ENCODE results near the gene NLRC5.

Gene NLRC5, protein sequence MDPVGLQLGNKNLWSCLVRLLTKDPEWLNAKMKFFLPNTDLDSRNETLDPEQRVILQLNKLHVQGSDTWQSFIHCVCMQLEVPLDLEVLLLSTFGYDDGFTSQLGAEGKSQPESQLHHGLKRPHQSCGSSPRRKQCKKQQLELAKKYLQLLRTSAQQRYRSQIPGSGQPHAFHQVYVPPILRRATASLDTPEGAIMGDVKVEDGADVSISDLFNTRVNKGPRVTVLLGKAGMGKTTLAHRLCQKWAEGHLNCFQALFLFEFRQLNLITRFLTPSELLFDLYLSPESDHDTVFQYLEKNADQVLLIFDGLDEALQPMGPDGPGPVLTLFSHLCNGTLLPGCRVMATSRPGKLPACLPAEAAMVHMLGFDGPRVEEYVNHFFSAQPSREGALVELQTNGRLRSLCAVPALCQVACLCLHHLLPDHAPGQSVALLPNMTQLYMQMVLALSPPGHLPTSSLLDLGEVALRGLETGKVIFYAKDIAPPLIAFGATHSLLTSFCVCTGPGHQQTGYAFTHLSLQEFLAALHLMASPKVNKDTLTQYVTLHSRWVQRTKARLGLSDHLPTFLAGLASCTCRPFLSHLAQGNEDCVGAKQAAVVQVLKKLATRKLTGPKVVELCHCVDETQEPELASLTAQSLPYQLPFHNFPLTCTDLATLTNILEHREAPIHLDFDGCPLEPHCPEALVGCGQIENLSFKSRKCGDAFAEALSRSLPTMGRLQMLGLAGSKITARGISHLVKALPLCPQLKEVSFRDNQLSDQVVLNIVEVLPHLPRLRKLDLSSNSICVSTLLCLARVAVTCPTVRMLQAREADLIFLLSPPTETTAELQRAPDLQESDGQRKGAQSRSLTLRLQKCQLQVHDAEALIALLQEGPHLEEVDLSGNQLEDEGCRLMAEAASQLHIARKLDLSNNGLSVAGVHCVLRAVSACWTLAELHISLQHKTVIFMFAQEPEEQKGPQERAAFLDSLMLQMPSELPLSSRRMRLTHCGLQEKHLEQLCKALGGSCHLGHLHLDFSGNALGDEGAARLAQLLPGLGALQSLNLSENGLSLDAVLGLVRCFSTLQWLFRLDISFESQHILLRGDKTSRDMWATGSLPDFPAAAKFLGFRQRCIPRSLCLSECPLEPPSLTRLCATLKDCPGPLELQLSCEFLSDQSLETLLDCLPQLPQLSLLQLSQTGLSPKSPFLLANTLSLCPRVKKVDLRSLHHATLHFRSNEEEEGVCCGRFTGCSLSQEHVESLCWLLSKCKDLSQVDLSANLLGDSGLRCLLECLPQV (N-terminal part only)

GRCh38 chr16:56988948-56989945 is at the start of gene NLRC5:
Gene NLRC5 (plus strand): TSS chr16:56989557. CDS start chr16:57020713, 31,156 bp downstream.
- peak; percentile 94 for DNase-seq

DNA sequence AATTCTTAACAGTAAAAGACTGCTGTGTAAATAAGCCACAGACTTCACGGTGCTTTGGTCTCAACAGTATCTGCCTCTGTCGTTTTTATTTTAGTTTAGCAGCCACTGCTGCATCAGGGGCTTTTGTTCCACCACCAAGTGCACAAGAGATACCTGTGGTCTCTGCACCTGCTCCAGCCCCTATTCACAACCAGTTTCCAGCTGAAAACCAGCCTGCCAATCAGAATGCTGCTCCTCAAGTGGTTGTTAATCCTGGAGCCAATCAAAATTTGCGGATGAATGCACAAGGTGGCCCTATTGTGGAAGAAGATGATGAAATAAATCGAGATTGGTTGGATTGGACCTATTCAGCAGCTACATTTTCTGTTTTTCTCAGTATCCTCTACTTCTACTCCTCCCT is 49.6 kb upstream of the NLRC5 start:
- no peak for DNase-seq

DNA sequence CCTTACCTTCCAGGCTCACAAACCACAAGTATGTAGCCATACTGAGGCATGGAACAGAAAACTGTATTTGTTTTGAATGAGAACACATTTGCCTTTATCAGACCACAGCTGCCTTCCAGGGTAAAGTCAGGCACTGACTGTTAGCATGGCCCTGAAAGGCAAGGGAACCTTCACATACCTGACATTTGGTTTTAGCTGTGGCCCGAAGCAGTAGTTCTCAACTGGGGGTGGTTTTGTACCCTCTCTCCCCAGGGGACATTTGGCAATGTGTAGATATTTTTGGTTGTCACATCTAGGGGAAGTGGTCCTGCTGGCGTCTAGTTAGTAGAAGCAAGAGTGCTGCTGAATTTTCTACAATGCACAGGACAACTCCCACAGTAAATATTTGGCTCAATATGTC is 48.3 kb upstream of the NLRC5 start:
- no peak for DNase-seq

GRCh38 chr16:56941856-56942331 is 47.5 kb upstream of the NLRC5 start:
- no peak for DNase-seq

GRCh38 chr16:56943761-56944375 is 45.5 kb upstream of the NLRC5 start:
- DNase-seq = no peak

DNA sequence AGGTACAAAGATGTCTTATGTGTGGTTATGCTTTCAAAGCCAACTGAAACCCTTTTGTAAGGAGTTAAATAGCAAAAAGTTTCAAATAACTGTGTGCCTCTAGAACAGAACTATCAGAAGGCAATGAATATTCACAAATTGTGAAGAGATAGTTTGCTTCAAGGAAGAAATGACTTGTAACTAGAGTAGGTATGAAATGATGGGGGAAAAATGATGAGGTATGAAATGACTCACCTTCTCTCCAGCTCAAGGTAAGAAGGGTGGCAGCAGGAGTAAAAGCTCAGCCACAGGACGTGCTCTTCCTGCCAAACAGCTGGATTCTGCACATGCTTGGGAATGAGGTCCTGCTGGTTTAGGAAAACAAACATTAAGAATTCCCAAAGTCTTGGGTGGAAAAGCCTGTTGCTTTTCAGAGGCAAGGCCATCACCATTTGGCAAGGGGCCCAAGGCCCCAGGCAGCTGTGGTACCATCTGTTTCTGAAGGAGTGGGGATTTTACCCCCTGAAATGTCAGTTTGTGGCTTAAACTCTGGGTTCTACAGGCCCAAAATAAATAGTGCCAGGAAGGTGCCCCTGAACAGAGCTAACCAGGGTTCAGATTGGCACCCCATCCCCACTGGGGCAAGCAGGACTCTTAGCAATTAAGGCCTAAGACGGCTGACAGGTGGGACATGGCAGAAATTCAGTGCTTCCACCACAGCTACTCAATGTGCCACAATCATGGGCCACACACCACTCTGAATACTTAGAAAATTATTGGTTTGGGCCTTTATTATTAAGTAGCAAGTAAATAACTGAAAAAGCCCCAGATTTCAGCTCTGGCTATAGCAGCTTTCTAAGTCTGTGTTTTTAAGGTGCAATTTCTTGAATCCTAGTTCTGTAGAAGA is 44.2 kb upstream of the NLRC5 start:
- DNase-seq = peak; percentile 52

DNA sequence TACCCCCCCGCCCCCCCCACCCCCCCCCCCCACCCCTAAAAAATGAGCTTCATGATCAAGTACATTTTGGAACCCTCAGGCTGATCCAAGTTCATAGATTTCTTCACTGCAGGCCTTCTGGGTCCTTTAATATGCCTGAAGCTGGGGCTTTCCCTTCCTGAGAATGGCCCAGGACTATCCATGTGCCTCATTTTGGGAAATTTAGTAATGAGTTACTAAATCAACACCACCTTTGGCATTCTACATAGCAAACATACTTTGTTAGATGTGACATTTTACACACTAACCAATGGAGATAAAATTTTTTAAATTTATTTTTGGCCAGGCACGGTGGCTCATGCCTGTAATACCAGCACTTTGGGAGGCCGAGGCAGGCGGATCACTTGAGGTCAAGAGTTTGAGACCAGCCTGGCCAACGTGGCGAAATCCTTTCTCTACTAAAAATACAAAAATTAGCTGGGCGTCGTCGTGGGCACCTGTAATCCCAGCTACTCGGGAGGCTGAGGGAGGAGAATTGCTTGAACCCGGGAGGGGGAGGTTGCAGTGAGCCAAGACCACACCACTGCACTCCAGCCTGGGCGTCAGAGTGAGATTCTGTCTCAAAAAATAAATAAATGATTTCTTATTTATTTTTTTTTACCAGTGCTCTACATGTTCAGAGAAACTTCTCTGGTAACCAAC is 43.4 kb upstream of the NLRC5 start:
- DNase-seq = no peak

GRCh38 chr16:56946767-56947603 is 42.4 kb upstream of the NLRC5 start:
- DNase-seq = peak; percentile 19

GRCh38 chr16:56947604-56947995 is 41.8 kb upstream of the NLRC5 start:
- DNase-seq = no peak

DNA sequence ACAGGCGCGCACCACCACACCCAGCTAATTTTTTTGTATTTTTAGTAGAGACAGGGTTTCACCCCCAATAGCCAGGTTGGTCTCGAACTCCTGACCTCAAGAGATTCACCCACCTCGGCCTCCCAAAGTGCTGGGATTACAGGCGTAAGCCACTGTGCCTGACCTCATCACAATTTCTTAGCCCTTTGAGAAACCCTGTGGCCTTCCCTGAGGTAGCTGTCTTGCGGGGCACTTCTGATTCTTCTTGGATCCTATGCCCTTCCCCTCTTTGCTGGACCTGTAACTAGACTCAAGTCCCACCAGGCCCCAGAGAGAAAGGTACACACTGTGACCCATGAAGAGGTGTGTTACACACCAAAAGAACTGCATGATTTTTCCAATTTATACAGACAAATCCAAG is 41.1 kb upstream of the NLRC5 start:
- DNase-seq = no peak

DNA sequence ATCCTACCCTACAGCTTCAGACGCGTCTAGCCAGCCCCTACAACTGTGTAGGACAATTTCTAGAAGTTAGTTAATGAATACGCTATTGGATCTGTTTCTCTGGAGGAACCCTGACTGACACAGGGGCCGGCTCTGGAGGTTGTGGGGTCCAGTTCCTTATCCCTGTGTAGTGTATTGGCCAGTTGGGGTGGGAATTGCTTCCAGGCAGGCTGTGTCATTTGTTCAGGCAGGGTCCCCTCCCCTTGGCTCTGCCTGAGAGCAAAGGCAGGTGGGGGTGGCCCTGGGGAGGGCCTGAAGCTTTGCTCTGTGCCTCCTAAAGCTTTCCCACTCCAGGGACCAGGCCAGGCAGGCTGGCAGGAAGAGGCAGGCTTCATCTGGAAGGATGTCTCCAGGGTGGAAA is 39.3 kb upstream of the NLRC5 start:
- DNase-seq = no peak

GRCh38 chr16:56950455-56950854 is 38.9 kb upstream of the NLRC5 start:
- no peak for DNase-seq

DNA sequence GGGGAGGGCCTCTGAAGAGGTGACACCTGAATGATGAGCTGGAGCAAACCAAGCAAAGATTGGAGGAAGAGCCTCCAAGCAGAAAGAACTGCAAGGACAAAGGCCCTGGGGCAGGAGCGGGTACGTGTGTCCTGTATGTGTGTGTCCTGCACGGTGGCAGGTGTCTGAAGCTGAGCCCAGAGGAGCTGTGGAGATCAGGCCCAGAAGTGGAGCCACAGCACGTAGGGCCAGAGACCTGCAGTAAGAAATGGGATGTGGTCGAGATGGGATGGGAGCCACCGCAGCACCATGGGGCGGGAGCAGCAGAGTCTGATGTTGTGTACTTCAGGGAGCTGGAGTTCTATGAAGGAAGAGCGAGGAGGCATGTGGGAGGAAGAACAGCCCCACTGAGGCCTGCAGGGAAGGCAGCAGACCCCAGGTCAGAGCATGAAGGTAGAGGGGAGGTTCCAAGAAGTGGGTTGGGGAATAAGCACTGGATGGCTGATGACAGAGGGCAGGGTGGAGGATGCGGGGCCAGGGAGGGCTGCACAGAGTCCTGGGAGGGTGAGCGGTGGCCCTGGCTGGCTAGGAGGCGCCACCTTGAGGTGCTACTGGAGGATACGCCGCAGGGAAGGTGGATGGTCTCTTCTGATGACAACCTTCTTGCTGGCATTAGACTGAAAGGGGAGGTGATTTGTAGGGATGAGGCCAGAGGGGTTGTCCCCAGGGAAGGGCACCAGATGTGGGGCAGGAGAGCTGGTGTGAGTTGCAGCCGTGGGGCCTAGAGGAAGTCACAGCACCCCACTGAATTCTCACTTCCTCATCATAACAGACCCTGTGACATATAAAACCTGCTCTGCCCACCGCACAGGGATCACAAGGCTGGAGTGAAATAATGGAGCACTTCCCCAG is 38.2 kb upstream of the NLRC5 start:
- DNase-seq = peak; percentile 81

- no peak for DNase-seq
These were observed 36.4 kb upstream of the NLRC5 start for GRCh38 chr16:56953006-56953405.

GRCh38 chr16:56956076-56956475 is 33.3 kb upstream of the NLRC5 start:
- no peak for DNase-seq

DNA sequence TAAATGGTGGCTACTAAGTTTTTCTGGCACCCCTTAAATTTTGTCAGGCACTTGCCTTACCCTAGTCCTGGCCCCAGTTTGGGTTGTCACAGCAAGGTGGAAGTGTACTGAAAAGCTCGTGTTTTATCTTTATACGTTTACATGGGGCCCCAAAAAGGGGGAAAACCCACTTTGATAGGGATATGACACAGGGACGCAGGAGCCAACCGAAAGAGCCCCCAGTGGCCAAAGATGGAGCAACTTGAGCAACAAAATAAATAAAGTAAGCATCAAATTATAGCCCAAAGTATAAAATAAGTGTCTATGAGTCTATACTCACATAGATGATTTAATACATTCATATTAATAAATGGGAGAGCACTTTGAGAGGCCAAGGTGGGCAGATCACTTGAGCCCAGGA is 32.6 kb upstream of the NLRC5 start:
- peak; percentile 47 for DNase-seq

DNA sequence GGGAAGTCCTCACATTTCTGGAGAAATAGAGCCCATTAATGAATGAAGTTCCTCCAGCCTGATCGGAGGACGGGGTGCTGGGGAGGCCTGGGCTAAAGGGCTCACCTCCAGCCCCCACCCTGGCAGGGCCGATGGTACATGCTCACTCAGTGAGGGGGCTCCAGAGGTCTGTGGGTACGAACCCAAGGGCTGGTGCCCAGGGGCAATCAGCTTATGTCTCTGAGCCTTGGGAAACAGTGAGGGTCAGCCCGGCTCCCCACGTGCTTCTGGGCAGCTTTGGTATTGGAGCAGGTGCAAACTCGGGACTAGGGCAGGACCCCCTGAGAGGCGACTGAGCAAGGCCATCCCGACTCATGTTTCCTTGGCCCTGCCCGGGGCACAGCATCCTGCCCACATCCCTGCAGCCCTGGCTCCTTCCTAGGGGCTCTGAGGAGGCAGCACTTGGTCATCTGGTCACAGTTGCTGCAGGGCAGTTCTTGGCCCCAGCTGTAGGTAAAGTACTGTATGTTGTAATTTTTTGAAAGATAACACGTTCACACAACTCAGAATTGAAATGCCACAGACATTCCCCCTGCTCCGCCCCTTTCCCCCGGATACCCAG is 28.6 kb upstream of the NLRC5 start:
- no peak for DNase-seq

Measured in activated CD4-positive, alpha-beta T cell treated with anti-CD3 and anti-CD28 coated beads for 48 hours (primary cell).